Gastroesophageal sphincter (tissue), 3 donors: ENCODE data around the gene CHDH.

ENCODE experiments used
- EP300 ChIP-seq: sonication (generic); formaldehyde crosslinking; IDR thresholded peaks from one replicate; pipeline ENCODE4 v1.6.1; 2017; ENCODE audit warnings: antibody characterized with exemption, mild to moderate bottlenecking
- POLR2A ChIP-seq, 2 donors: fragments of 450-650 bp; IDR thresholded peaks; one replicate each; pipeline ENCODE4 v1.6.1; 2017; ENCODE audit warnings: antibody characterized with exemption in 2 of 2, mild to moderate bottlenecking in 2 of 2, moderate library complexity in 1 of 2
- POLR2AphosphoS5 ChIP-seq: sonication (generic); formaldehyde crosslinking; IDR thresholded peaks from one replicate; pipeline ENCODE4 v1.6.1; 2017; ENCODE audit warnings: antibody characterized with exemption
- TF ChIP-seq, protein P1 (sequence below), 4 experiments: fragments of 200-600 bp in 2 of 4; fragments of 450-650 bp in 2 of 4; sonication (generic) in 1 of 4; IDR thresholded peaks; one replicate each; pipeline ENCODE4 v1.5.1; 2017 to 2019; ENCODE audit warnings: antibody characterized with exemption in 4 of 4, mild to moderate bottlenecking in 2 of 4, moderate library complexity in 2 of 4

DNA sequence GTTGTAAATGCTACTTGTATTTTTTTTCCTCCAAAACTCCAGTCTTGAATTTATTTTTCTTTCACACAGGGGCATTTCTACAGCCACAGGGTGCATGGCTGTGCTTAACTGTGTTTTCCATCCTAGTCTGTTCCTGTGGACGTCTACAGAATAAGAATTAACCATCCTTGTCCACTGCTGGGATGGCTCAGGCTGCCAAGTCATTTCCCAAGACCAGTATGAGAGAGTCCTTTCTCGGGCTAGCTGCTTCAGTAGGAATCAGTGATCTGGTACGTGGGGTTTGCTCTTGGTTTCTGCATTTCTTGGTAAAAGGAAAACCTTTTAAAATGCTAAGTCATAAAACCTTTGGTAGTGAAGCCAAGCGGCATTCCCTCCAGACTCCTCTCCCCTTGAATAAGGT is 29.8 kb downstream of the CHDH start:
- TF ChIP-seq, protein P1, sequence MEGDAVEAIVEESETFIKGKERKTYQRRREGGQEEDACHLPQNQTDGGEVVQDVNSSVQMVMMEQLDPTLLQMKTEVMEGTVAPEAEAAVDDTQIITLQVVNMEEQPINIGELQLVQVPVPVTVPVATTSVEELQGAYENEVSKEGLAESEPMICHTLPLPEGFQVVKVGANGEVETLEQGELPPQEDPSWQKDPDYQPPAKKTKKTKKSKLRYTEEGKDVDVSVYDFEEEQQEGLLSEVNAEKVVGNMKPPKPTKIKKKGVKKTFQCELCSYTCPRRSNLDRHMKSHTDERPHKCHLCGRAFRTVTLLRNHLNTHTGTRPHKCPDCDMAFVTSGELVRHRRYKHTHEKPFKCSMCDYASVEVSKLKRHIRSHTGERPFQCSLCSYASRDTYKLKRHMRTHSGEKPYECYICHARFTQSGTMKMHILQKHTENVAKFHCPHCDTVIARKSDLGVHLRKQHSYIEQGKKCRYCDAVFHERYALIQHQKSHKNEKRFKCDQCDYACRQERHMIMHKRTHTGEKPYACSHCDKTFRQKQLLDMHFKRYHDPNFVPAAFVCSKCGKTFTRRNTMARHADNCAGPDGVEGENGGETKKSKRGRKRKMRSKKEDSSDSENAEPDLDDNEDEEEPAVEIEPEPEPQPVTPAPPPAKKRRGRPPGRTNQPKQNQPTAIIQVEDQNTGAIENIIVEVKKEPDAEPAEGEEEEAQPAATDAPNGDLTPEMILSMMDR (IDR thresholded peaks at IDR 0.05): no peak
- TF ChIP-seq POLR2AphosphoS5 (no peak), POLR2A (IDR thresholded peaks at IDR 0.05) (no peak), EP300 (no peak)
